H1 (cell line): ENCODE results near the gene ANAPC16.

Experiments used
- BRCA1 ChIP-seq: IDR thresholded peaks from 2 replicates; pipeline ENCODE4 v1.6.1; 2012; ENCODE audit warnings: low read depth, low read length, improper control_type of control experiment
- CTCF ChIP-seq, 3 experiments: IDR thresholded peaks; 1 replicate in 2 of 3; 2 replicates in 1 of 3; pipeline versions ENCODE4 v1.5.1 to v1.6.1; 2011; ENCODE audit warnings: low read length in 3 of 3, mild to moderate bottlenecking in 3 of 3, inconsistent platforms in 2 of 3, low read depth in 1 of 3, moderate library complexity in 1 of 3; ENCODE audit not compliant: insufficient read depth in 1 of 3; ENCODE audit errors: control extremely low read depth in 1 of 3
- POLR2A ChIP-seq, 2 experiments: IDR thresholded peaks; 1 replicate in 1 of 2; 2 replicates in 1 of 2; pipeline ENCODE4 v1.6.1; 2011; ENCODE audit warnings: low read depth in 2 of 2, low read length in 2 of 2, mild to moderate bottlenecking in 2 of 2; ENCODE audit errors: control extremely low read depth in 1 of 2
- SIN3A ChIP-seq, 2 experiments: IDR thresholded peaks in 1 of 2; conservative IDR thresholded peaks in 1 of 2; 2 replicates each; pipeline ENCODE4 v1.6.1; 2011 to 2012; ENCODE audit warnings: low read length in 2 of 2, improper control_type of control experiment in 1 of 2, low read depth in 1 of 2, mild to moderate bottlenecking in 1 of 2

- TF ChIP-seq CTCF (IDR thresholded peaks at IDR 0.05; ENCODE audit: control extremely low read depth in 1 of 3, insufficient read depth in 1 of 3, low read depth in 1 of 3, low read length in 3 of 3) (peak in 2 of 3 experiments; percentile 4 to 5; a peak in 2 of 4 replicates), POLR2A (IDR thresholded peaks at IDR 0.05; ENCODE audit: control extremely low read depth in 1 of 2, low read depth in 2 of 2, low read length in 2 of 2) (no peak), BRCA1 (no peak), SIN3A (conservative IDR thresholded peaks at IDR 0.05 in 1 of 2, IDR thresholded peaks at IDR 0.05 in 1 of 2; ENCODE audit: low read depth in 1 of 2, low read length in 2 of 2) (no peak)
Measured at GRCh38 chr10:72278668-72279393, 63.0 kb downstream of the ANAPC16 start.
